ENCODE data around the gene PBX3. TPM values are rescaled to one million over a fixed set of nuclear protein-coding genes. Genes with fewer than 3 reads are reported as not detected.

PBX3 gene
- total RNA-seq, 1 donor from 2014 or later = 10.6 TPM

GRCh38 chr9:125911861-125912644 lies 164.9 kb downstream of the PBX3 start:
- TF ChIP-seq, protein P1, sequence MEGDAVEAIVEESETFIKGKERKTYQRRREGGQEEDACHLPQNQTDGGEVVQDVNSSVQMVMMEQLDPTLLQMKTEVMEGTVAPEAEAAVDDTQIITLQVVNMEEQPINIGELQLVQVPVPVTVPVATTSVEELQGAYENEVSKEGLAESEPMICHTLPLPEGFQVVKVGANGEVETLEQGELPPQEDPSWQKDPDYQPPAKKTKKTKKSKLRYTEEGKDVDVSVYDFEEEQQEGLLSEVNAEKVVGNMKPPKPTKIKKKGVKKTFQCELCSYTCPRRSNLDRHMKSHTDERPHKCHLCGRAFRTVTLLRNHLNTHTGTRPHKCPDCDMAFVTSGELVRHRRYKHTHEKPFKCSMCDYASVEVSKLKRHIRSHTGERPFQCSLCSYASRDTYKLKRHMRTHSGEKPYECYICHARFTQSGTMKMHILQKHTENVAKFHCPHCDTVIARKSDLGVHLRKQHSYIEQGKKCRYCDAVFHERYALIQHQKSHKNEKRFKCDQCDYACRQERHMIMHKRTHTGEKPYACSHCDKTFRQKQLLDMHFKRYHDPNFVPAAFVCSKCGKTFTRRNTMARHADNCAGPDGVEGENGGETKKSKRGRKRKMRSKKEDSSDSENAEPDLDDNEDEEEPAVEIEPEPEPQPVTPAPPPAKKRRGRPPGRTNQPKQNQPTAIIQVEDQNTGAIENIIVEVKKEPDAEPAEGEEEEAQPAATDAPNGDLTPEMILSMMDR (IDR thresholded peaks at IDR 0.05; ENCODE audit: insufficient read depth, low read length, poor library complexity, severe bottlenecking) = no peak
- Histone ChIP-seq H3K4me3 (ENCODE audit: low read depth, low read length) (no peak overlapping the region), H3K36me3 (ENCODE audit: control insufficient read depth, insufficient read depth, low read length) (no peaks in the 10 kb centered on the region), H3K27me3 (ENCODE audit: control insufficient read depth, insufficient read depth, low read length) (no peaks in the 10 kb centered on the region)
- peak; percentile 25 for DNase-seq (ENCODE audit: low read depth)

DNA sequence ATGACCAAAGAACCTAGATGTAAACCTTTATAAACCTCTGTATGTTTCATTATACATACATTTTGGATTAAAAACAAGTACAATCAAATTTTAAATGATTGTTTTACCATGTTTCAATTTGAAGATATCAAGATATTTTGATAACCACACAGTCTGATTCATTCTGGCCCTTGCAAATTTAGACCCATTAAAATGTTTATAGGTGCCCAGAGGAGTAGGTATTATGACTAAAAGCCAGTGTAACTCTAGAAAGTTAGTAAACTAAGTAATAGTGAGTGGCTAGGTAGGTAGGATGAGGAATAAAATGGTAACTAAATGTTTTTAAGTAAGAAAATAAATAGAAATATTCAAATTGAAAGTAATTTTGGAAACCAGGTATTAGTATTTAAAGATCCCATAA lies 165.5 kb downstream of the PBX3 start:
- TF ChIP-seq, protein P1 (IDR thresholded peaks at IDR 0.05; ENCODE audit: insufficient read depth, low read length, poor library complexity, severe bottlenecking) = no peak
- Histone ChIP-seq H3K36me3 (ENCODE audit: control insufficient read depth, insufficient read depth, low read length) (no peaks in the 10 kb centered on the region), H3K4me3 (ENCODE audit: low read depth, low read length) (no peak overlapping the region), H3K27me3 (ENCODE audit: control insufficient read depth, insufficient read depth, low read length) (no peaks in the 10 kb centered on the region)
- no peak for DNase-seq (ENCODE audit: low read depth)

- H3K4me3 ChIP-seq (ENCODE audit: low read depth, low read length) = no peak overlapping the region
- no peak for DNase-seq (ENCODE audit: low read depth)
- H3K27me3 ChIP-seq (ENCODE audit: control insufficient read depth, insufficient read depth, low read length) = no peaks in the 10 kb centered on the region
- TF ChIP-seq, protein P1 (IDR thresholded peaks at IDR 0.05; ENCODE audit: insufficient read depth, low read length, poor library complexity, severe bottlenecking) = no peak
- H3K36me3 ChIP-seq (ENCODE audit: control insufficient read depth, insufficient read depth, low read length) = no peaks in the 10 kb centered on the region
Measured at GRCh38 chr9:125913551-125913950, 166.4 kb downstream of the PBX3 start.

- Histone ChIP-seq H3K36me3 (ENCODE audit: control insufficient read depth, insufficient read depth, low read length) (no peaks in the 10 kb centered on the region), H3K4me3 (ENCODE audit: low read depth, low read length) (no peak overlapping the region), H3K27me3 (ENCODE audit: control insufficient read depth, insufficient read depth, low read length) (no peaks in the 10 kb centered on the region)
- DNase-seq (ENCODE audit: low read depth) = no peak
- TF ChIP-seq, protein P1 (IDR thresholded peaks at IDR 0.05; ENCODE audit: insufficient read depth, low read length, poor library complexity, severe bottlenecking) = no peak
Measured at GRCh38 chr9:125914411-125914810, 167.2 kb downstream of the PBX3 start.

DNA sequence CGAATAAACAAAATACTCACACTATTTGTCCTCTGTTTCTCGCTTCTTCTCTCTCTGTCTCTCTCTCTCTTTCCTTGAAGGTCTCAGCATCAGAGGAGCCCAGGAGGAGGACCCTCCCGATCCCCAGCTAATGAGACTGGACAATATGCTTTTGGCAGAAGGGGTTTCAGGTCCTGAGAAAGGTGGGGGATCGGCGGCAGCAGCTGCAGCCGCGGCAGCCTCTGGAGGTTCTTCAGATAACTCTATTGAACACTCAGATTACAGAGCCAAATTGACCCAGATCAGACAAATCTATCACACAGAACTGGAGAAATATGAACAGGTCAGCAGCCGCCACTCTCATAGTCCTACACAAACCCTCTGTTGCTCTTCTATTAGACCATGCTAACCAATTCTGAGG lies 168.4 kb downstream of the PBX3 start:
- no peak for DNase-seq (ENCODE audit: low read depth)
- Histone ChIP-seq H3K36me3 (ENCODE audit: control insufficient read depth, insufficient read depth, low read length) (no peaks in the 10 kb centered on the region), H3K27me3 (ENCODE audit: control insufficient read depth, insufficient read depth, low read length) (no peaks in the 10 kb centered on the region), H3K4me3 (ENCODE audit: low read depth, low read length) (no peak overlapping the region)
- TF ChIP-seq, protein P1 (IDR thresholded peaks at IDR 0.05; ENCODE audit: insufficient read depth, low read length, poor library complexity, severe bottlenecking) = no peak

DNA sequence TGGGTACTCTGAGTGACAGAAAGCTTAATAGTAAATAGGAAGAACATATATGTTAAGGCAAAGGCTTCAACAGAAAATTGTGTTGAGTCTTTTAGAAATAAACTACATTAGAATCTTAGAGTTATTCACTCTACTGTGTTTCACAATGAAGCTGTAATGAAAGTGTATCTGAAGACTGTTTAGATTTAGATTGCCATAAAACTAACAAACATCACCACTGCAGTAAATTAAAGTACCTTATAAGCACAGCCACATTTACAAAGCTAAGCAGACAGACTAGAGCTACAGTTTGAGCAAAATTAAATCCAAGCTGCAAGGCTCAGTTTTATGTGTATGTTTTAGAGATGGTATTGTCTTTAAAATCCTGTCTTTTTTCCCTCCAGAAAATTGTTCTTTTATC lies 172.4 kb downstream of the PBX3 start:
- H3K4me3 ChIP-seq (ENCODE audit: low read depth, low read length) = no peak overlapping the region
- H3K27me3 ChIP-seq (ENCODE audit: control insufficient read depth, insufficient read depth, low read length) = no peaks in the 10 kb centered on the region
- TF ChIP-seq, protein P1 (IDR thresholded peaks at IDR 0.05; ENCODE audit: insufficient read depth, low read length, poor library complexity, severe bottlenecking) = no peak
- no peaks in the 10 kb centered on the region for H3K36me3 ChIP-seq (ENCODE audit: control insufficient read depth, insufficient read depth, low read length)
- no peak for DNase-seq (ENCODE audit: low read depth)

Data from kidney epithelial cell (primary cell).